A673 (cell line): ENCODE results near the gene GARRE1. TPM values are rescaled to one million over a fixed set of nuclear protein-coding genes. Genes with fewer than 3 reads are reported as not detected.

Experiments used
- BruUV-seq: library from RNA; stranded (reverse); fragments of 400-500 nt; replicated peaks from 2 replicates; lab custom pipeline; 2021; lab: Mats Ljungman, UMichigan
- CTCF ChIA-PET: fragments of 300-600 bp; sonication (Branson Sonifier 250); formaldehyde crosslinking; loops from one replicate; lab custom pipeline; 2022; ENCODE audit warnings: antibody characterized with exemption; lab: Charles Lee
- POLR2A ChIA-PET: fragments of 300-600 bp; sonication (Branson Sonifier 250); formaldehyde crosslinking; loops from one replicate; lab custom pipeline; 2022; ENCODE audit warnings: antibody characterized with exemption; ENCODE audit not compliant: low non-redundant PET; lab: Charles Lee
- DNase-seq: peaks from one replicate; pipeline ENCODE4 v3.0.0-alpha.2; 2015; ENCODE audit warnings: low spot score
- H3K27ac ChIP-seq: fragments of 200-600 bp; sonication (generic); 2 replicates; pipeline ENCODE4 v1.5.1; 2016; ENCODE audit warnings: mixed run types, low read depth, mild to moderate bottlenecking, mixed read lengths, antibody characterized with exemption, low read length; ENCODE audit not compliant: poor library complexity, severe bottlenecking
- H3K27me3 ChIP-seq: fragments of 200-600 bp; sonication (generic); replicated peaks from 2 replicates; pipeline ENCODE4 v1.6.1; 2017; ENCODE audit warnings: mixed run types, low read depth, mild to moderate bottlenecking, mixed read lengths, antibody characterized with exemption, low read length; ENCODE audit not compliant: insufficient read depth, poor library complexity
- H3K36me3 ChIP-seq: fragments of 200-600 bp; sonication (generic); 2 replicates; pipeline ENCODE4 v1.6.1; 2016; ENCODE audit warnings: mixed run types, mild to moderate bottlenecking, mixed read lengths, antibody characterized with exemption, low read length; ENCODE audit not compliant: insufficient read depth, poor library complexity, severe bottlenecking
- H3K4me1 ChIP-seq: fragments of 200-600 bp; sonication (generic); 2 replicates; pipeline ENCODE4 v1.6.1; 2017; ENCODE audit warnings: mixed run types, mild to moderate bottlenecking, mixed read lengths, antibody characterized with exemption, low read length; ENCODE audit not compliant: insufficient read depth, poor library complexity, severe bottlenecking
- H3K4me3 ChIP-seq: fragments of 200-600 bp; sonication (generic); 2 replicates; pipeline ENCODE4 v1.5.1; 2016; ENCODE audit warnings: low read depth, mixed run types, mild to moderate bottlenecking, mixed read lengths, low read length; ENCODE audit not compliant: poor library complexity, severe bottlenecking
- H3K9me3 ChIP-seq: fragments of 200-600 bp; sonication (generic); 2 replicates; pipeline ENCODE4 v1.6.1; 2016; ENCODE audit warnings: mixed run types, low read depth, mild to moderate bottlenecking, mixed read lengths, antibody characterized with exemption, low read length; ENCODE audit not compliant: poor library complexity, severe bottlenecking
- CTCF ChIP-seq: fragments of 300-800, 200-600 bp; sonication (generic); conservative IDR thresholded peaks from 2 replicates; pipeline ENCODE4 v1.5.1; 2017; ENCODE audit warnings: low read depth, mild to moderate bottlenecking, antibody characterized with exemption, low read length, moderate library complexity, mixed read lengths
- EZH2 ChIP-seq: fragments of 200-600 bp; sonication (generic); IDR thresholded peaks from 2 replicates; pipeline ENCODE4 v1.6.1; 2017; ENCODE audit warnings: borderline replicate concordance, low read depth, mild to moderate bottlenecking, mixed read lengths, antibody characterized with exemption, low read length; ENCODE audit not compliant: poor library complexity, severe bottlenecking
- intact Hi-C: fragments of 100-400 bp; cut with micrococcal nuclease; formaldehyde crosslinking; loops from one replicate; pipeline ENCODE4 v1.10.0; 2022; ENCODE audit not compliant: unreplicated experiment
- total RNA-seq: library from RNA; stranded (reverse); gene quantifications from 2 replicates; pipeline ENCODE4 v1.2.3, GENCODE V29; 2021

GARRE1 gene
- total RNA-seq, 1 experiment from 2014 or later: 21.0 TPM

- TF ChIP-seq EZH2: no peak
- no peak for TF ChIP-seq CTCF
- no peaks in the 10 kb centered on the region for H3K27me3 ChIP-seq
- H3K27ac ChIP-seq: no peak overlapping the region
- H3K9me3 ChIP-seq: no peaks in the 10 kb centered on the region
- no peak for DNase-seq
- H3K4me1 ChIP-seq: peaks cover 15% of the 10 kb centered on the region
- ChIA-PET POLR2A (no interaction called here), CTCF (no interaction called here)
- H3K4me3 ChIP-seq: no peak overlapping the region
- H3K36me3 ChIP-seq: peaks cover 82% of the 10 kb centered on the region
- intact Hi-C loops: no loop called here
- BruUV-seq: no TSS peak
Observed at GRCh38 chr19:34222386-34222785, 32.0 kb upstream of the GARRE1 start.

- BruUV-seq: no TSS peak
- POLR2A ChIA-PET: interaction anchor here (0.5 kb wide), 1 partner anchor 89 kb away, joined by 3 read pairs; no protein-coding TSS in a partner anchor
- Histone ChIP-seq H3K27me3 (no peaks in the 10 kb centered on the region), H3K4me1 (no peaks in the 10 kb centered on the region), H3K27ac (peak overlapping the region; percentile 19), H3K9me3 (no peaks in the 10 kb centered on the region), H3K36me3 (peaks cover 99% of the 10 kb centered on the region), H3K4me3 (no peak overlapping the region)
- CTCF ChIA-PET: interaction anchor here (0.6 kb wide), 1 partner anchor 10 kb away, joined by 5 read pairs; no protein-coding TSS in a partner anchor
- TF ChIP-seq EZH2 (no peak), CTCF (no peak)
- DNase-seq: no peak
- intact Hi-C loops: no loop called here
Observed at GRCh38 chr19:34224996-34225658, 29.2 kb upstream of the GARRE1 start.

- DNase-seq: no peak
- CTCF ChIA-PET: interaction anchor here (0.6 kb wide), 1 partner anchor 9 kb away, joined by 5 read pairs; no protein-coding TSS in a partner anchor
- no TSS peak for BruUV-seq
- POLR2A ChIA-PET: no interaction called here
- TF ChIP-seq CTCF (no peak), EZH2 (no peak)
- Histone ChIP-seq H3K9me3 (no peaks in the 10 kb centered on the region), H3K36me3 (peaks cover 97% of the 10 kb centered on the region), H3K27ac (peak overlapping the region; percentile 69), H3K4me3 (no peak overlapping the region), H3K4me1 (no peaks in the 10 kb centered on the region), H3K27me3 (no peaks in the 10 kb centered on the region)
- intact Hi-C loops: no loop called here
Observed at GRCh38 chr19:34225659-34226015, 28.7 kb upstream of the GARRE1 start.
